Parathyroid adenoma (tissue), 2 donors: ENCODE measurements around the gene BIVM.

Source experiments
- H2AFZ ChIP-seq: fragments of 300-600 bp; sonication (generic); one replicate; pipeline ENCODE4 v1.7.0; 2017; ENCODE audit warnings: antibody characterized with exemption, mild to moderate bottlenecking
- H3K27ac ChIP-seq: fragments of 300-600 bp; sonication (generic); one replicate; pipeline ENCODE4 v1.7.0; 2017
- H3K27me3 ChIP-seq: fragments of 300-600 bp; sonication (generic); one replicate; pipeline ENCODE4 v1.7.0; 2017; ENCODE audit warnings: low read length; ENCODE audit not compliant: control insufficient read depth, insufficient read depth
- H3K36me3 ChIP-seq: fragments of 300-600 bp; sonication (generic); one replicate; pipeline ENCODE4 v1.7.0; 2017; ENCODE audit warnings: low read length; ENCODE audit not compliant: control insufficient read depth, insufficient read depth
- H3K4me1 ChIP-seq: fragments of 300-600 bp; sonication (generic); one replicate; pipeline ENCODE4 v1.7.0; 2017; ENCODE audit warnings: control low read depth
- H3K4me2 ChIP-seq: fragments of 300-600 bp; sonication (generic); one replicate; pipeline ENCODE4 v1.7.0; 2017; ENCODE audit warnings: low read length
- H3K4me3 ChIP-seq: fragments of 300-600 bp; sonication (generic); one replicate; pipeline ENCODE4 v1.7.0; 2017; ENCODE audit warnings: low read depth, low read length
- H3K79me2 ChIP-seq: fragments of 300-600 bp; sonication (generic); one replicate; pipeline ENCODE4 v1.7.0; 2017; ENCODE audit warnings: control low read depth
- H3K9ac ChIP-seq: fragments of 300-600 bp; sonication (generic); one replicate; pipeline ENCODE4 v1.7.0; 2017; ENCODE audit warnings: mild to moderate bottlenecking
- H3K9me3 ChIP-seq: fragments of 300-600 bp; sonication (generic); one replicate; pipeline ENCODE4 v1.7.0; 2017; ENCODE audit warnings: low read length; ENCODE audit not compliant: control insufficient read depth
- CTCF ChIP-seq: fragments of 300-600 bp; sonication (generic); IDR thresholded peaks from one replicate; pipeline ENCODE4 v1.7.0; 2017; ENCODE audit warnings: antibody characterized with exemption, mild to moderate bottlenecking
- donor health status: primary hyperparathyroidism.

BIVM gene

GRCh38 chr13:102812611-102813287 is 13.8 kb downstream of the BIVM start:
- no peaks in the 10 kb centered on the region for H3K27me3 ChIP-seq
- H3K27ac ChIP-seq: no peak overlapping the region
- no peak overlapping the region for H2AFZ ChIP-seq
- H3K9me3 ChIP-seq: no peaks in the 10 kb centered on the region
- H3K4me3 ChIP-seq: no peak overlapping the region
- H3K36me3 ChIP-seq: no peaks in the 10 kb centered on the region
- H3K79me2 ChIP-seq: peaks cover 13% of the 10 kb centered on the region
- H3K9ac ChIP-seq: no peak overlapping the region
- no peak overlapping the region for H3K4me2 ChIP-seq
- TF ChIP-seq CTCF: no peak
- H3K4me1 ChIP-seq: no peaks in the 10 kb centered on the region

DNA sequence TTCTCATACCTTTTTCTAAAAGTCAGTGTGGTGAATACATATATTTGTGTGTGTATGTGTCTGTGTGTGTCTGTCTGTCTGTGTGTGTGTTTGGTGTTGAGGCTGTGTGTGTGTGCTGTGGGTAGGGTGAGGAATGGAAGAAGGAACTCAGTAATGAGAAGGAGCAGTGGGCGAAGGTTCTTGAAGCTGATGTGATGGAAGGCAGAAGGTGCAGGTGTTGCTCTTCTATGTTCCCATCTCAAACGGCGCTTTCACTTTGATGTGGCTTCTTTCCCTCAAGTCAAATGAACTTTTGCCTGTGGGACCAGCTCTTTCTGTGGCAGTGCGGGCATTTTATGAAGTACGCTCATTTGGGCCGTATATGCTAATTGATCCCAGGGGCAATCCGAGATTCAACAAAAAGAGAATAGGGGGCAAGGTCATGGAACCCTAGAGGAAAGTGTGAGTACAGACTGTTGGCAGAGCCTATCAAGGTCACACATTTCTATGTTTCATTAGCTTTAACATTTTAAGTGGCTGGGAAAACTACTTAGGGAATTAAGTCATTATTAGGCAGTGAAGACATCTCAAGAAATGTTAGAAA is 15.2 kb downstream of the BIVM start:
- no peaks in the 10 kb centered on the region for H3K36me3 ChIP-seq
- no peaks in the 10 kb centered on the region for H3K27me3 ChIP-seq
- no peaks in the 10 kb centered on the region for H3K4me1 ChIP-seq
- H3K79me2 ChIP-seq: peaks cover 13% of the 10 kb centered on the region
- no peak overlapping the region for H3K4me3 ChIP-seq
- H3K9me3 ChIP-seq: no peaks in the 10 kb centered on the region
- H3K9ac ChIP-seq: no peak overlapping the region
- H2AFZ ChIP-seq: no peak overlapping the region
- no peak overlapping the region for H3K27ac ChIP-seq
- TF ChIP-seq CTCF: no peak
- no peak overlapping the region for H3K4me2 ChIP-seq

DNA sequence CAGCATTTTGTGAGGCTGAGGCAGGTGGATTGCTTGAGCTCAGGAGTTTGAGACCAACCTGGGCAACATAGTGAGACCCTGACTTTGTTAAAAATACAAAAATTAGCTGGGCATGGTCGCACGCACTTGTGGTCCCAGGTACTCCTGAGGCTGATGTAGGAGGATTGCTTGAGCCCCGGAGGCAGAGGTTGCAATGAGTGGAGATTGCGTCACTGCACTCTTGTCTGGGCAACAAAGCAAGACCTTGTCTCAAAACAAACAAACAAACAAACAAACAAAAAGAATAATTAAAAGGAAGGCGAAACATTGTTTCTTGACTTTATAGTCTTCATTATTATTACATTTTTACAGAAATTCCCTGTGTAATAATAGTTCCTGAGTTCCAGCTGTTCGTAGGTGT is 15.9 kb downstream of the BIVM start:
- Histone ChIP-seq H3K27me3 (no peaks in the 10 kb centered on the region), H3K9me3 (no peaks in the 10 kb centered on the region), H2AFZ (no peak overlapping the region), H3K4me3 (no peak overlapping the region), H3K9ac (no peak overlapping the region), H3K4me1 (no peaks in the 10 kb centered on the region), H3K4me2 (no peak overlapping the region), H3K27ac (no peak overlapping the region), H3K36me3 (no peaks in the 10 kb centered on the region), H3K79me2 (peaks cover 13% of the 10 kb centered on the region)
- TF ChIP-seq CTCF: no peak

GRCh38 chr13:102815788-102816187 is 16.9 kb downstream of the BIVM start:
- no peaks in the 10 kb centered on the region for H3K9me3 ChIP-seq
- no peaks in the 10 kb centered on the region for H3K4me1 ChIP-seq
- H3K27ac ChIP-seq: no peak overlapping the region
- no peak for TF ChIP-seq CTCF
- H3K4me2 ChIP-seq: no peak overlapping the region
- no peaks in the 10 kb centered on the region for H3K27me3 ChIP-seq
- H3K36me3 ChIP-seq: no peaks in the 10 kb centered on the region
- H3K4me3 ChIP-seq: no peak overlapping the region
- H3K79me2 ChIP-seq: peaks cover 13% of the 10 kb centered on the region
- H3K9ac ChIP-seq: no peak overlapping the region
- H2AFZ ChIP-seq: no peak overlapping the region

GRCh38 chr13:102816708-102817107 is 17.8 kb downstream of the BIVM start:
- no peak overlapping the region for H3K4me3 ChIP-seq
- H3K27ac ChIP-seq: no peak overlapping the region
- H3K4me2 ChIP-seq: no peak overlapping the region
- peaks cover 8% of the 10 kb centered on the region for H3K79me2 ChIP-seq
- H3K4me1 ChIP-seq: no peaks in the 10 kb centered on the region
- TF ChIP-seq CTCF: no peak
- H3K9ac ChIP-seq: no peak overlapping the region
- H3K36me3 ChIP-seq: no peaks in the 10 kb centered on the region
- H3K27me3 ChIP-seq: no peaks in the 10 kb centered on the region
- no peaks in the 10 kb centered on the region for H3K9me3 ChIP-seq
- H2AFZ ChIP-seq: no peak overlapping the region
